GM10248 (cell line): ENCODE measurements around the gene RIN1.

Source experiments
- CTCF ChIA-PET: fragments of 300-600 bp; sonication (Branson Sonifier 250); formaldehyde crosslinking; extraction: SDS; loops from one replicate; lab custom pipeline; 2021; ENCODE audit warnings: antibody characterized with exemption; lab: Yijun Ruan, JAX
- POLR2A ChIA-PET: fragments of 350-650 bp; sonication (Branson Sonifier 250); formaldehyde crosslinking; extraction: SDS; loops from one replicate; lab custom pipeline; 2020; ENCODE audit warnings: antibody characterized with exemption; lab: Yijun Ruan, JAX
- DNase-seq: peaks from one replicate; pipeline ENCODE4 v3.0.0; 2012; ENCODE audit errors: extremely low spot score
- CTCF ChIP-seq: IDR thresholded peaks from 2 replicates; pipeline ENCODE4 v1.5.1; 2012; ENCODE audit warnings: mild to moderate bottlenecking, low read depth; ENCODE audit errors: extremely low read depth, missing control alignments, control extremely low read depth

Gene RIN1

GRCh38 chr11:66284526-66285078 is 51.6 kb downstream of the RIN1 start:
- no peak for DNase-seq
- ChIA-PET POLR2A (no interaction called here), CTCF (interaction anchor here (1.5 to 10.6 kb wide), 3 partner anchors 13 to 63 kb away, joined by 3 to 92 read pairs (median 18); no protein-coding TSS in a partner anchor)
- TF ChIP-seq CTCF: no peak

GRCh38 chr11:66283461-66284105 is 52.7 kb downstream of the RIN1 start:
- no peak for DNase-seq
- ChIA-PET POLR2A (no interaction called here), CTCF (interaction anchor here (1.0 to 10.6 kb wide), 8 partner anchors 8 to 82 kb away, joined by 3 to 92 read pairs (median 6); partner anchors contain the start of genes CD248 and TMEM151A)

GRCh38 chr11:66282468-66283455 is 53.5 kb downstream of the RIN1 start:
- TF ChIP-seq CTCF: peak; percentile 98
- ChIA-PET CTCF (interaction anchor here (0.7 to 10.6 kb wide), 14 partner anchors 8 to 570 kb away, joined by 3 to 92 read pairs (median 4); partner anchors contain the start of genes CD248, FIBP, MUS81 and TMEM151A), POLR2A (no interaction called here)
- peak; percentile 99 for DNase-seq

More at GRCh38 chr11:66283461-66284105, 52.7 kb downstream of the RIN1 start:
- TF ChIP-seq CTCF: no peak
